B cell (primary cell): ENCODE results near the gene CYP26C1.

ENCODE experiments used
- EZH2 ChIP-seq: IDR thresholded peaks from 2 replicates; pipeline ENCODE4 v1.6.1; 2012; ENCODE audit warnings: borderline replicate concordance, low read depth, mild to moderate bottlenecking, moderate library complexity, low read length; ENCODE audit not compliant: insufficient read depth, poor library complexity, severe bottlenecking
- TF ChIP-seq, protein P1 (sequence below): fragments of 200-600 bp; IDR thresholded peaks from one replicate; pipeline ENCODE4 v1.8.0; 2022; ENCODE audit warnings: antibody characterized with exemption, mild to moderate bottlenecking

- TF ChIP-seq, protein P1, sequence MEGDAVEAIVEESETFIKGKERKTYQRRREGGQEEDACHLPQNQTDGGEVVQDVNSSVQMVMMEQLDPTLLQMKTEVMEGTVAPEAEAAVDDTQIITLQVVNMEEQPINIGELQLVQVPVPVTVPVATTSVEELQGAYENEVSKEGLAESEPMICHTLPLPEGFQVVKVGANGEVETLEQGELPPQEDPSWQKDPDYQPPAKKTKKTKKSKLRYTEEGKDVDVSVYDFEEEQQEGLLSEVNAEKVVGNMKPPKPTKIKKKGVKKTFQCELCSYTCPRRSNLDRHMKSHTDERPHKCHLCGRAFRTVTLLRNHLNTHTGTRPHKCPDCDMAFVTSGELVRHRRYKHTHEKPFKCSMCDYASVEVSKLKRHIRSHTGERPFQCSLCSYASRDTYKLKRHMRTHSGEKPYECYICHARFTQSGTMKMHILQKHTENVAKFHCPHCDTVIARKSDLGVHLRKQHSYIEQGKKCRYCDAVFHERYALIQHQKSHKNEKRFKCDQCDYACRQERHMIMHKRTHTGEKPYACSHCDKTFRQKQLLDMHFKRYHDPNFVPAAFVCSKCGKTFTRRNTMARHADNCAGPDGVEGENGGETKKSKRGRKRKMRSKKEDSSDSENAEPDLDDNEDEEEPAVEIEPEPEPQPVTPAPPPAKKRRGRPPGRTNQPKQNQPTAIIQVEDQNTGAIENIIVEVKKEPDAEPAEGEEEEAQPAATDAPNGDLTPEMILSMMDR: no peak
- TF ChIP-seq EZH2: no peak
These were observed 19.2 kb downstream of the CYP26C1 start for GRCh38 chr10:93079663-93080349.
